ENCODE results near the gene ZNF784. TPM values are rescaled to one million over a fixed set of nuclear protein-coding genes. Genes with fewer than 3 reads are reported as not detected.

ZNF784 gene
- total and polyA plus RNA-seq, 2 of the 8 experiments (the other 6 are each of a cell fraction or from before 2014, with no cell fraction given): 6.5 to 8.0 TPM

GRCh38 chr19:55643003-55643886 is 18.9 kb upstream of the ZNF784 start, which contains the start of gene ZNF581 (continued):
- TF ChIP-seq HDAC2 (IDR thresholded peaks at IDR 0.05; ENCODE audit: borderline replicate concordance in 1 of 2, low read depth in 2 of 2, low read length in 2 of 2) (0 out of 4 replicates have a peak, but pooled peaks have one; percentile 10 to 18), JUN (IDR thresholded peaks at IDR 0.05; ENCODE audit: low read depth, low read length) (no peak), HDAC6 (IDR thresholded peaks at IDR 0.05; ENCODE audit: low read depth, low read length) (no peak), GTF2F1 (IDR thresholded peaks at IDR 0.05; ENCODE audit: borderline replicate concordance, low read depth, low read length) (no peak), RAD21 (IDR thresholded peaks at IDR 0.05 in 1 of 2, conservative IDR thresholded peaks at IDR 0.05 in 1 of 2; ENCODE audit: low read depth in 2 of 2, low read length in 2 of 2) (no peak), KDM4A (IDR thresholded peaks at IDR 0.05; ENCODE audit: low read depth, low read length, severe bottlenecking) (peak; percentile 45), JUND (IDR thresholded peaks at IDR 0.05; ENCODE audit: low read length) (no peak), SP4 (IDR thresholded peaks at IDR 0.05; ENCODE audit: low read length) (0 out of 2 replicates have a peak, but pooled peaks have one; percentile 54), POLR2A (IDR thresholded peaks at IDR 0.05; ENCODE audit: control extremely low read depth in 1 of 2, low read depth in 2 of 2, low read length in 2 of 2) (peak; percentile 13 to 41), CTBP2 (IDR thresholded peaks at IDR 0.05; ENCODE audit: borderline replicate concordance, insufficient read depth, insufficient read length, low read length) (no peak), YY1 (IDR thresholded peaks at IDR 0.05; ENCODE audit: low read depth, low read length) (0 out of 2 replicates have a peak, but pooled peaks have one; percentile 58), POLR2AphosphoS5 (IDR thresholded peaks at IDR 0.05; ENCODE audit: low read depth, low read length) (peak; percentile 27)
